Measurements from ENCODE around the gene ATP6AP2. TPM values are rescaled to one million over a fixed set of nuclear protein-coding genes. Genes with fewer than 3 reads are reported as not detected.

ATP6AP2 gene
- total RNA-seq, 1 experiment from 2014 or later = 62.0 TPM

- no TSS peak for BruUV-seq (replicated peaks)
- no peak for ATAC-seq
- no peak for TF ChIP-seq EZH2phosphoT487 (IDR thresholded peaks at IDR 0.05; ENCODE audit: borderline replicate concordance)
- TF ChIP-seq FOSL1 (IDR thresholded peaks at IDR 0.05; ENCODE audit: low read depth) = no peak
- TF ChIP-seq YY1 (IDR thresholded peaks at IDR 0.05; ENCODE audit: extremely low read depth, insufficient replicate concordance, low read depth, low read length) = no peak
- TF ChIP-seq CEBPB (IDR thresholded peaks at IDR 0.05; ENCODE audit: low read depth) = no peak
- no peak for TF ChIP-seq CTCF (IDR thresholded peaks at IDR 0.05 in 2 of 3, conservative IDR thresholded peaks at IDR 0.05 in 1 of 3; ENCODE audit: borderline replicate concordance in 1 of 3, insufficient read depth in 1 of 3, low read depth in 2 of 3, low read length in 2 of 3)
- TF ChIP-seq POLR2A (IDR thresholded peaks at IDR 0.05; ENCODE audit: borderline replicate concordance, extremely low read depth, insufficient read depth, insufficient read length) = no peak
- no peak for TF ChIP-seq SIN3A (IDR thresholded peaks at IDR 0.05; ENCODE audit: low read depth)
- TF ChIP-seq ATF3 (IDR thresholded peaks at IDR 0.05) = no peak
- no peak for TF ChIP-seq ZNF274 (IDR thresholded peaks at IDR 0.05; ENCODE audit: low read depth, low read length)
- no peak for TF ChIP-seq ELF1 (IDR thresholded peaks at IDR 0.05; ENCODE audit: borderline replicate concordance, low read depth)
- TF ChIP-seq RAD21 (IDR thresholded peaks at IDR 0.05; ENCODE audit: low read depth) = no peak
- no peak for TF ChIP-seq REST (IDR thresholded peaks at IDR 0.05; ENCODE audit: low read depth)
- no peak for TF ChIP-seq SRF (IDR thresholded peaks at IDR 0.05; ENCODE audit: low read depth)
- no peak for TF ChIP-seq SP1 (IDR thresholded peaks at IDR 0.05; ENCODE audit: low read depth)
These were observed 47.7 kb downstream of the ATP6AP2 start for GRCh38 chrX:40628506-40628905.

More at GRCh38 chrX:40628506-40628905, 47.7 kb downstream of the ATP6AP2 start:
- peaks cover 5 to 10% of the 10 kb centered on the region in 2 experiments; a peak in 3 of 4 replicates for H3K36me3 ChIP-seq (ENCODE audit: control insufficient read depth in 1 of 2, insufficient read depth in 2 of 2, low read length in 2 of 2)
- no peaks in the 10 kb centered on the region for H4K20me1 ChIP-seq (ENCODE audit: insufficient read depth)
- H3K4me1 ChIP-seq (ENCODE audit: control insufficient read depth in 1 of 2, insufficient read depth in 2 of 2, low read length in 2 of 2) = no peaks in the 10 kb centered on the region
- no peak overlapping the region for H2AFZ ChIP-seq (ENCODE audit: low read depth, low read length, poor library complexity, severe bottlenecking)
- no peaks in the 10 kb centered on the region for H3K79me2 ChIP-seq (ENCODE audit: insufficient read depth, low read length)
- no peak overlapping the region for H3K27ac ChIP-seq (ENCODE audit: low read depth, low read length)
- POLR2A ChIA-PET = no interaction called here
- DNase-seq (ENCODE audit: low read depth, low spot score) = no peak
- no peaks in the 10 kb centered on the region for H3K9me3 ChIP-seq (ENCODE audit: control insufficient read depth in 1 of 2, insufficient read depth in 1 of 2, low read depth in 1 of 2, low read length in 2 of 2)
- CTCF ChIA-PET = no interaction called here
- RAD21 ChIA-PET (ENCODE audit: low non-redundant PET in 1 of 2, low total read pairs in 2 of 2, uncharacterized antibody in 2 of 2, unreplicated experiment in 2 of 2) = no interaction called here
- intact Hi-C loops (cut with micrococcal nuclease) = no loop called here
- no peak overlapping the region for H3K9ac ChIP-seq (ENCODE audit: low read length)
- H3K4me3 ChIP-seq (replicated peaks in 1 of 2; ENCODE audit: low read depth in 1 of 2, low read length in 2 of 2) = no peak overlapping the region
- H3K27me3 ChIP-seq (ENCODE audit: insufficient read depth, low read length) = no peaks in the 10 kb centered on the region
- no peaks in the 10 kb centered on the region for H3K9me2 ChIP-seq (ENCODE audit: insufficient read depth)
- H3K4me2 ChIP-seq (ENCODE audit: low read length) = no peak overlapping the region

Data from HCT116 (cell line).